IMR-90 (cell line): Measurements from ENCODE around the gene POLR1A. TPM values are rescaled to one million over a fixed set of nuclear protein-coding genes. Genes with fewer than 3 reads are reported as not detected.

Source experiments
- ATAC-seq: fragments of 200-7000 bp; cut with Tn5 transposase; 2 replicates; pipeline ENCODE4 v1.9.1; 2020; ENCODE audit warnings: low read depth, mild to moderate bottlenecking, moderate library complexity
- BruUV-seq: library from RNA; stranded (reverse); fragments of 400-500 nt; replicated peaks from 2 replicates; lab custom pipeline; 2021; lab: Mats Ljungman, UMichigan
- CTCF ChIA-PET: fragments of 300-600 bp; formaldehyde crosslinking; extraction: SDS; loops from one replicate; lab custom pipeline; 2021; ENCODE audit warnings: antibody characterized with exemption; lab: Yijun Ruan, JAX
- POLR2A ChIA-PET: fragments of 300-600 bp; sonication (Branson Sonifier 250); formaldehyde crosslinking; loops from one replicate; lab custom pipeline; 2022; ENCODE audit warnings: antibody characterized with exemption; ENCODE audit not compliant: unreplicated experiment; lab: Charles Lee
- DNase-seq: peaks from one replicate; pipeline ENCODE4 v3.0.0; 2013
- H2AFZ ChIP-seq: replicated peaks from 2 replicates; pipeline ENCODE3; 2013; ENCODE audit warnings: low read length, mild to moderate bottlenecking; ENCODE audit not compliant: poor library complexity
- H2AK5ac ChIP-seq: 2 replicates; pipeline ENCODE4 v1.6.1; 2013; ENCODE audit warnings: low read depth, low read length, inconsistent platforms
- H2AK9ac ChIP-seq: replicated peaks from 2 replicates; pipeline ENCODE3; 2013; ENCODE audit warnings: mild to moderate bottlenecking, low read depth, low read length, moderate library complexity; ENCODE audit not compliant: poor library complexity
- H2BK120ac ChIP-seq: 2 replicates; pipeline ENCODE4 v1.6.1; 2013; ENCODE audit warnings: low read depth, low read length, inconsistent platforms
- H2BK15ac ChIP-seq: 3 replicates; pipeline ENCODE4 v1.6.1; 2013; ENCODE audit warnings: low read depth, low read length, inconsistent platforms
- H2BK20ac ChIP-seq: 2 replicates; pipeline ENCODE4 v1.6.1; 2013; ENCODE audit warnings: low read depth, mild to moderate bottlenecking, inconsistent platforms, low read length, moderate library complexity
- H2BK5ac ChIP-seq: 2 replicates; pipeline ENCODE4 v1.6.1; 2013; ENCODE audit warnings: mild to moderate bottlenecking, low read depth, low read length, inconsistent platforms; ENCODE audit not compliant: poor library complexity, severe bottlenecking
- H3K14ac ChIP-seq: replicated peaks from 2 replicates; pipeline ENCODE4 v1.6.1; 2013; ENCODE audit warnings: low read depth, low read length, inconsistent platforms
- H3K18ac ChIP-seq: 2 replicates; pipeline ENCODE4 v1.6.1; 2013; ENCODE audit warnings: low read depth, low read length, control low read depth
- H3K23ac ChIP-seq: 2 replicates; pipeline ENCODE4 v1.6.1; 2013; ENCODE audit warnings: low read depth, low read length, inconsistent platforms
- H3K27ac ChIP-seq: 2 replicates; pipeline ENCODE4 v1.5.1; 2013; ENCODE audit warnings: mild to moderate bottlenecking, control low read depth, low read length; ENCODE audit not compliant: insufficient read depth
- H3K27me3 ChIP-seq: 2 replicates; pipeline ENCODE4 v1.6.1; 2013; ENCODE audit warnings: low read length; ENCODE audit not compliant: control insufficient read depth, insufficient read depth
- H3K36me3 ChIP-seq: 2 replicates; pipeline ENCODE4 v1.6.1; 2013; ENCODE audit warnings: low read length, mixed read lengths; ENCODE audit not compliant: control insufficient read depth, insufficient read depth
- H3K4ac ChIP-seq: 2 replicates; pipeline ENCODE4 v1.6.1; 2013; ENCODE audit warnings: low read depth, low read length, inconsistent platforms
- H3K4me1 ChIP-seq: 2 replicates; pipeline ENCODE4 v1.6.1; 2013; ENCODE audit warnings: low read length, mixed read lengths; ENCODE audit not compliant: control insufficient read depth, insufficient read depth
- H3K4me2 ChIP-seq: 2 replicates; pipeline ENCODE4 v1.6.1; 2013; ENCODE audit warnings: low read depth, mild to moderate bottlenecking, control low read depth, low read length, moderate library complexity
- H3K4me3 ChIP-seq: 2 replicates; pipeline ENCODE4 v1.5.1; 2013; ENCODE audit warnings: low read depth, mild to moderate bottlenecking, control low read depth, low read length, moderate library complexity; ENCODE audit not compliant: insufficient read depth
- H3K56ac ChIP-seq: 2 replicates; pipeline ENCODE4 v1.6.1; 2013; ENCODE audit warnings: low read length, inconsistent platforms; ENCODE audit not compliant: insufficient read depth; ENCODE audit errors: extremely low read depth
- H3K79me1 ChIP-seq, 2 experiments: 2 replicates each; pipeline ENCODE4 v1.6.1; 2013; ENCODE audit warnings: low read length in 2 of 2, inconsistent platforms in 1 of 2, low read depth in 1 of 2
- H3K9ac ChIP-seq: 2 replicates; pipeline ENCODE4 v1.6.1; 2013; ENCODE audit warnings: low read depth, low read length, control low read depth
- H3K9me1 ChIP-seq: 2 replicates; pipeline ENCODE4 v1.6.1; 2013; ENCODE audit warnings: low read length, inconsistent platforms; ENCODE audit not compliant: insufficient read depth
- H3K9me3 ChIP-seq: 2 replicates; pipeline ENCODE4 v1.6.1; 2013; ENCODE audit warnings: low read length; ENCODE audit not compliant: control insufficient read depth, insufficient read depth
- H4K20me1 ChIP-seq: 2 replicates; pipeline ENCODE4 v1.6.1; 2013; ENCODE audit warnings: low read length, inconsistent platforms; ENCODE audit not compliant: insufficient read depth
- H4K5ac ChIP-seq: 2 replicates; pipeline ENCODE4 v1.6.1; 2013; ENCODE audit warnings: mild to moderate bottlenecking, low read depth, low read length, control low read depth
- H4K8ac ChIP-seq, 2 experiments: 2 replicates each; pipeline ENCODE4 v1.6.1; 2013; ENCODE audit warnings: low read depth in 2 of 2, low read length in 2 of 2, control low read depth in 1 of 2, inconsistent platforms in 1 of 2
- H4K91ac ChIP-seq: 2 replicates; pipeline ENCODE4 v1.6.1; 2013; ENCODE audit warnings: low read depth, low read length, inconsistent platforms; ENCODE audit not compliant: insufficient read depth
- FOS ChIP-seq: fragments of 150-350 bp; IDR thresholded peaks from 2 replicates; pipeline ENCODE4 v1.6.1; 2016; ENCODE audit warnings: low read depth, low read length
- RFX5 ChIP-seq: IDR thresholded peaks from 2 replicates; pipeline ENCODE4 v1.8.0; 2012; ENCODE audit warnings: low read depth, mild to moderate bottlenecking, low read length, moderate library complexity
- SMC3 ChIP-seq: fragments of 150-350 bp; IDR thresholded peaks from 2 replicates; pipeline ENCODE4 v1.6.1; 2016; ENCODE audit warnings: low read depth, mild to moderate bottlenecking, antibody characterized with exemption, low read length, moderate library complexity
- WGBS, 2 experiments: methylation state at CpG; one replicate each; pipeline versions ENCODE4 v1.1.5 to v1.1.7; 2013; ENCODE audit warnings: missing lambda C conversion rate in 2 of 2; ENCODE audit not compliant: insufficient read length in 1 of 2; ENCODE audit errors: extremely low coverage in 2 of 2; 5-methylcytosine and 5-hydroxymethylcytosine counted together
- dilution Hi-C: fragments of 300-500 bp; cut with HindIII; formaldehyde crosslinking; loops from one replicate; pipeline ENCODE4 v1.14.3; 2018; ENCODE audit warnings: low sequenced_read_pairs; ENCODE audit not compliant: unreplicated experiment
- in situ Hi-C: fragments of 300-500 bp; cut with MboI; formaldehyde crosslinking; loops from 3 replicates; pipeline ENCODE4 v1.14.3; 2019; ENCODE audit warnings: low sequenced_read_pairs, inconsistent platforms, mixed read lengths
- intact Hi-C: fragments of 100-400 bp; cut with micrococcal nuclease; formaldehyde crosslinking; loops from 2 replicates; pipeline ENCODE4 v1.10.0; 2022
- polyA plus RNA-seq, 3 experiments: library from polyadenylated mRNA; depleted of rRNA; stranded (reverse); fragments of >200 nt; gene quantifications; 2 replicates each; pipeline ENCODE4 v1.2.3, GENCODE V29; 2012; ENCODE audit warnings: low replicate concordance in 1 of 3
- total RNA-seq: library from RNA; depleted of rRNA; stranded (reverse); fragments of >200 nt; gene quantifications from 2 replicates; pipeline ENCODE4 v1.2.3, GENCODE V29; 2012

The POLR1A gene
- total and polyA plus RNA-seq, 2 of the 4 experiments (the other 2 are of a cell fraction) = 7.6 to 27.4 TPM

DNA sequence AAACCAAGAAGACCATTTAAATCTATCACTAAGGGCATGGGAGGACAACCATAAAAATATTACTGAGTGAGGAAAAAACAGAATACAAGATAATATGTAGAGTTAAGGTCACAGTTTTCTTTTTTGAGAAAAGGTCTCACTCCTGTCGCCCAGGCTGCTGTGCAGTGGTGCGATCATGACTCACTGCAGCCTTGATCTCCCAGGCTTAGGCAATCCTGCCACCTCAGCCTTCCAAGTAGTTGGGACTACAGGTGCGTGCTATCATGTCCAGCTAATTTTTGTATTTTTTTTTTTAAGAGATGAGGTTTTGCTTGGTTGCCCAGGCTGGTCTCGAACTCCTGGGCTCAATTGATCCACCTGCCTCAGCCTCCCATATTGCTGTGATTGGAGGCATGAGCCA, 24.0 kb downstream of the POLR1A start:
- no peak for ATAC-seq
- no peak overlapping the region for H4K5ac ChIP-seq
- H3K9me1 ChIP-seq = no peaks in the 10 kb centered on the region
- dilution Hi-C loops (no loop called here), in situ Hi-C loops (no loop called here), intact Hi-C loops (loop anchor here (10.0 kb wide), 1 partner anchor 327 kb away; the partner anchor contains the start of gene ATOH8)
- BruUV-seq = no TSS peak
- H3K36me3 ChIP-seq = peaks cover 35% of the 10 kb centered on the region
- H2AFZ ChIP-seq = no peak overlapping the region
- H4K8ac ChIP-seq = no peak overlapping the region
- no peak overlapping the region for H4K91ac ChIP-seq
- no peak overlapping the region for H2BK15ac ChIP-seq
- ChIA-PET POLR2A (no interaction called here), CTCF (interaction anchor here (0.6 to 5.5 kb wide), 2 partner anchors 45 to 256 kb away, joined by 3 to 91 read pairs; no protein-coding TSS in a partner anchor)
- H2AK5ac ChIP-seq = no peak overlapping the region
- no peak overlapping the region for H2BK5ac ChIP-seq
- TF ChIP-seq FOS = no peak
- TF ChIP-seq RFX5 = no peak
- no peak for TF ChIP-seq SMC3
- no peak overlapping the region for H2AK9ac ChIP-seq
- H3K4ac ChIP-seq = no peak overlapping the region
- peaks cover 4% of the 10 kb centered on the region; the same call in 1 of the 2 replicates for H4K20me1 ChIP-seq
- H2BK120ac ChIP-seq = no peak overlapping the region
- DNase-seq = no peak
- H3K23ac ChIP-seq = no peak overlapping the region
- no peak overlapping the region for H3K4me3 ChIP-seq
- 90% methylated on average over 2 of the region's 4 CpGs; no CpG with 5 or more reads in 1 of the 2 experiments for WGBS, 2 experiments
- H3K4me1 ChIP-seq = no peaks in the 10 kb centered on the region
- no peak overlapping the region for H2BK20ac ChIP-seq
- H3K56ac ChIP-seq = no peak overlapping the region
- H3K9me3 ChIP-seq = no peaks in the 10 kb centered on the region
- no peak overlapping the region for H3K27ac ChIP-seq
- H3K4me2 ChIP-seq = no peak overlapping the region
- H3K9ac ChIP-seq = no peak overlapping the region
- H3K18ac ChIP-seq = no peak overlapping the region
- H3K14ac ChIP-seq = no peak overlapping the region
- peaks cover 0 to 6% of the 10 kb centered on the region in 2 experiments; a peak in 1 of 4 replicates for H3K79me1 ChIP-seq
- H3K27me3 ChIP-seq = no peaks in the 10 kb centered on the region
